RKO (cell line): ENCODE measurements around the gene AGFG1.

Source experiments
- DNase-seq: peaks from one replicate; pipeline ENCODE4 v3.0.0-alpha.2; 2016; ENCODE audit warnings: low spot score

AGFG1 gene, protein sequence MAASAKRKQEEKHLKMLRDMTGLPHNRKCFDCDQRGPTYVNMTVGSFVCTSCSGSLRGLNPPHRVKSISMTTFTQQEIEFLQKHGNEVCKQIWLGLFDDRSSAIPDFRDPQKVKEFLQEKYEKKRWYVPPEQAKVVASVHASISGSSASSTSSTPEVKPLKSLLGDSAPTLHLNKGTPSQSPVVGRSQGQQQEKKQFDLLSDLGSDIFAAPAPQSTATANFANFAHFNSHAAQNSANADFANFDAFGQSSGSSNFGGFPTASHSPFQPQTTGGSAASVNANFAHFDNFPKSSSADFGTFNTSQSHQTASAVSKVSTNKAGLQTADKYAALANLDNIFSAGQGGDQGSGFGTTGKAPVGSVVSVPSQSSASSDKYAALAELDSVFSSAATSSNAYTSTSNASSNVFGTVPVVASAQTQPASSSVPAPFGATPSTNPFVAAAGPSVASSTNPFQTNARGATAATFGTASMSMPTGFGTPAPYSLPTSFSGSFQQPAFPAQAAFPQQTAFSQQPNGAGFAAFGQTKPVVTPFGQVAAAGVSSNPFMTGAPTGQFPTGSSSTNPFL

GRCh38 chr2:227471924-227472264 lies at the start of gene AGFG1:
AGFG1 (plus strand) TSS chr2:227472156; CDS start chr2:227472422, 266 bp downstream.
- DNase-seq, result peak; percentile 79

GRCh38 chr2:227423656-227424499 lies 48.1 kb upstream of the AGFG1 start:
- DNase-seq, result no peak

GRCh38 chr2:227428731-227429285 lies 43.1 kb upstream of the AGFG1 start:
- no peak for DNase-seq

DNA sequence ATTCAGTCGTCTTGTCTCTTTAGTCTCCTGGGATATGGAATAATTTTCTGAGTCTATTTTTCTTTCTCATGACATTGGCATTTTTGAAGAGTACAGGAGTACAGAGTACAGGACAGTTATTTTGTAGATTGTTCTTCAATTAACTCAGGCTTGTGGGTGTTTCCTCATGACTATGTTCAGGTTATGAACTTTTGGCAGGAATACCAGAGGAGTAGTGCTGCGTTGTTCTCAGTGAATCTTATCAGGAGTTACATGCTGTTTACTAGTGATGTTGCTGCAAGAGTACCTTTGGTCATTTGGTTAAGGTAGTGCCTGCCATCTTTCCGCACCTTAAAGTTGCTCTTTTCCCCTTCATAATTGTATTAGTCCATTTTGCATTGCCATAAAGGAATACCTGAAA lies 41.3 kb upstream of the AGFG1 start:
- DNase-seq, result no peak

DNA sequence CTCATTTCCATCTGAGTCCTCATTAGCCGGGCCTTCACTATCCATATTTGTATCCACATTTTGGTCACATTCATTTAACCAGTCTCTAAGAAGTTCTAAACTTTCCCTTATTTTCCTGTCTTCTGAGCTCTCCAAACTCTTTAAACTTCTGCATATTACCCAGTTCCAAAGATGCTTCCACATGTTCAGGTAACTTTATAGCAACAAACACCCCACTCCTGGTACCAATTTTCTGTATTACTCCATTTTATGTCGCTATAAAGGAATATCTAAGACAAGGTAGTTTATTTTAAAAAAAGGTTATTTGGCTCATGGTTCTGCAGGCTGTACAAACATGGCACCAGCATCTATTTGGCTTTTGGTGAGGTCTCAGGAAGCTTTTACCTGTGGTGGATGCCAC lies 38.8 kb upstream of the AGFG1 start:
- no peak for DNase-seq

- no peak for DNase-seq
Measured at GRCh38 chr2:227436436-227437174, 35.4 kb upstream of the AGFG1 start.

DNA sequence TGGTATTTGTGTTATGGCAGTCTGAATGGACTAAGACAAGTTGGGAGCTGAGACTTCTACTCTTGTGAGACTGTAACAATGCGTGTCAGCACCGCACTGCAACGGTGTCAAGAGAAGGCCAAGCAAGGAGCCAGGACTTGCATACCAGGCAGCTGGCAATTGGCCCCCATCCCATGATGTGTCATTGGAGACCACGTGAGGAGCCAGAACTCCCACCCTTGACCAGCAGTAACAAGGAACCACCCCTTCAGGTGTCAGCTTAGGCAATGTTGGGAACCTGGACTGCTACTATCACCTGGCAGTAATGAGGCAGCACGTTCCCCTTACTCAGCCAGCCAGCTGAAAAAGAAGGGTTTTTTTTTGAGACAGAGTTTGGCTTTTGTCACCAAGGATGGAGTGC lies 32.7 kb upstream of the AGFG1 start:
- DNase-seq, result no peak

- DNase-seq, result no peak
Measured at GRCh38 chr2:227442639-227443038, 29.3 kb upstream of the AGFG1 start.

GRCh38 chr2:227443889-227444568 lies 27.9 kb upstream of the AGFG1 start:
- no peak for DNase-seq

- no peak for DNase-seq
Measured at GRCh38 chr2:227447606-227448005, 24.4 kb upstream of the AGFG1 start.

GRCh38 chr2:227450311-227450841 lies 21.6 kb upstream of the AGFG1 start:
- no peak for DNase-seq

GRCh38 chr2:227450926-227451654 lies 20.9 kb upstream of the AGFG1 start:
- DNase-seq, result no peak

DNA sequence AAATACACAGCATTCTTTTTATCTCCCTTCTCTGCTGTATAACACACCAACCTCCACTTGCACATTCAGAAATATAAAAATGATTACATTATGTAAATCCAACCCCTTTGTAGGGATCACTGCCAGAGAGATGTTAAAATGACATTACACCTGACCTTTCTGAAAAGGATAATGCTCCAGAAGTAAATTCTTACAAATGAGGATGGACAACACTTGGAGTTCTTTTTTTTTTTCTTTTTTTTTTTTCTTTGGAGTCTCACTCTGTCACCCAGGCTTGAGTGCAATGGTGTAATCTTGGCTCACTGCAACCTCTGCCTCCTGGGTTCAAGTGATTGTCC lies 20.3 kb upstream of the AGFG1 start:
- DNase-seq, result no peak

GRCh38 chr2:227453810-227454209 lies 18.1 kb upstream of the AGFG1 start:
- no peak for DNase-seq

DNA sequence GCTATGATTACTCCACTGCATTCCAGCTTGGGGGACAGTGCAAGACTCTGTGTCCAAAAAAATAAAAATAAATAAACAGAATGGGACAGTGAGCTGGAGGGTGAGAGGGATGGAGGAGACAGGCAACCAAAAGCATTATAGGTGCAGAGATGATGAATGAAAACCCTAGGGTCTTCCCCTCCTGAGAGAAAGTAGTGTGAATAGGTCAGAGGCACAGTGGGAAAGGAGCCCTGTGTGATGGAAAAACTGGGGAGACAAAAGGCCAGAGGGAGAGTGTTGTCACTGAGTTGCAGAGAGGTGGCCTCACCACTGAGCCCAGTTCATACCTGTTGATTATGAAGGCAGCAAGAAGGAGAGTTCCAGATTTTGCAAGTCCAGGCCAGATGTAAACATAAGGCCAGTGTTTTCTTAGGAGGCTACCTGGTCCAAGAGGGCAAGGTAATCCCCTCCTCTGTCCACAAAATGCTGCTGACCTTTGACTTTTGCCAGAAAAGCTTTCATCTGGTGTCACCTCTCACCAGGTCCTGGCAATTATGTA lies 17.6 kb upstream of the AGFG1 start:
- no peak for DNase-seq

DNA sequence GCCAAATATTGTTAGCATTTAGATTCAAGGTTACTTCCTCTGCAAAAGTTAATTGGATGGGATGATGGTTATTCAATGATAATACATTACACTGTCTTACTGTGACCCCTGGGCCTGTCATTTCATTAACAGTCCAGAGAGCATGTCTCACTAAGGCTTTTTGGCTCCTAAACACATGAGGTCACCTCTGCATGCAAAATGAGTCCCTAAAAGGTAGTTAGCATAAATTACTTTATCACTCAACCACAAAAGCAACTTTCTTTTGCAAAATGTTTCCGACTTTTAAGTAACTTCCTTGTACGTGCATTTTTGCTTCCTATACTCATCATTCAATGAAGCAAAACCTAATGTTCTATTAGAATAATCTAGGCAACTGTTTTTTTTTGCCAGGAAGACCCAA lies 16.8 kb upstream of the AGFG1 start:
- DNase-seq, result no peak

GRCh38 chr2:227456102-227456501 lies 15.9 kb upstream of the AGFG1 start:
- DNase-seq, result no peak

GRCh38 chr2:227456772-227457171 lies 15.2 kb upstream of the AGFG1 start:
- DNase-seq, result no peak

DNA sequence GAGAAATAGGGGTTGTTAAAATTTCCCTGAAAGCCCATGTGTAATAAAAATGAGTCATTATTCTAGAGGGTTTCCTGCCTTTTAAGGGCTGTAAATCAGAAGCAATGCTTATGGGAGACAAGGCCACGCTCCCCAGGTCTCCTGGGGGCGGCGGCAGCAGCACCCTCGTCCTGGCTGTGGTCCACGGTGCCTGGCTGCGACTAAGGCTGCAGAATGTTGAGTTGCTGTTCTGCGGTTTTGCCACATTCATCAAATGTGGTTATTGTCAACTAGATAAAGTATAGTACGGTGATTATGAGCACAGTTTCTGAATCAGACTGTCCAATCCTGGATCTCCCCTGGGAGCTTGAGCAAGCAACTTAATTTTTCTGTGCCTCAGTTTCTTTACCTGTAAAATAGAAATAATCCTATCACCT lies 11.9 kb upstream of the AGFG1 start:
- peak; percentile 44 for DNase-seq

GRCh38 chr2:227460833-227461232 lies 11.1 kb upstream of the AGFG1 start:
- DNase-seq, result peak; percentile 25
